ENCODE measurements around the gene CEP44. TPM values are rescaled to one million over a fixed set of nuclear protein-coding genes. Genes with fewer than 3 reads are reported as not detected.

CEP44 gene
- total and polyA plus RNA-seq, 2 donors (not counting 1 experiment from before 2014, with no cell fraction given) = 6.7 to 13.5 TPM

DNA sequence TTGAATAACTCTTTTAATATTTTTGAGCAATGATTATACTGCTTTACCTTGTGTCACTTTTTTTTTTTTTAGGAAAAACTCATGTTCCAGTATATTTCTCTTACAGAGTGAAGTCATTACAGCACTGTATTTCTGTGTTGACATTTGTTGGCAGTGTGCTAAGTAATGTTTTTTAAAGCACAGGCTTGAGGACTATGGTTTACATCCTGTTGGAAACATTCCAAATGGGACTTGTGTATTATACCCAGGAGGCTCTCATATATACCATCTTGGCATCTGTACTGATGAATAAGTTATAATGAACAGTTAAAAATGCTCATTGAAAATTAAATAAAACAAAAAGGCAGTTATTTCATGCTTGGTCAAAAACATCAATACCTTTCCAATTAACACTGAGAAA, 33.8 kb downstream of the CEP44 start:
- Histone ChIP-seq H3K9me3 (ENCODE audit: control insufficient read depth, insufficient read depth, low read depth, low read length) (no peaks in the 10 kb centered on the region), H3K4me1 (ENCODE audit: control insufficient read depth, extremely low read depth, insufficient read depth, low read length) (no peaks in the 10 kb centered on the region), H3K4me2 (ENCODE audit: extremely low read depth, insufficient read depth, low read length) (no peak overlapping the region), H3K79me2 (ENCODE audit: control insufficient read depth, insufficient read depth, low read length) (no peaks in the 10 kb centered on the region), H3K36me3 (ENCODE audit: control insufficient read depth, insufficient read depth, low read length) (no peaks in the 10 kb centered on the region), H3K27ac (ENCODE audit: insufficient read depth, low read length) (no peak overlapping the region), H3K27me3 (ENCODE audit: control insufficient read depth, insufficient read depth, low read length) (no peaks in the 10 kb centered on the region), H4K20me1 (ENCODE audit: control insufficient read depth, extremely low read depth, insufficient read depth, low read length) (no peaks in the 10 kb centered on the region), H2AFZ (ENCODE audit: low read length) (no peak overlapping the region), H3K9ac (ENCODE audit: insufficient read depth, low read length) (no peak overlapping the region), H3K4me3 (replicated peaks in 1 of 4; ENCODE audit: control extremely low read depth in 1 of 4, insufficient read depth in 1 of 4, low read depth in 3 of 4, low read length in 4 of 4) (no peak overlapping the region)
- TF ChIP-seq EZH2 (IDR thresholded peaks at IDR 0.05; ENCODE audit: low read length, missing control alignments) = no peak
- TF ChIP-seq, protein P1, sequence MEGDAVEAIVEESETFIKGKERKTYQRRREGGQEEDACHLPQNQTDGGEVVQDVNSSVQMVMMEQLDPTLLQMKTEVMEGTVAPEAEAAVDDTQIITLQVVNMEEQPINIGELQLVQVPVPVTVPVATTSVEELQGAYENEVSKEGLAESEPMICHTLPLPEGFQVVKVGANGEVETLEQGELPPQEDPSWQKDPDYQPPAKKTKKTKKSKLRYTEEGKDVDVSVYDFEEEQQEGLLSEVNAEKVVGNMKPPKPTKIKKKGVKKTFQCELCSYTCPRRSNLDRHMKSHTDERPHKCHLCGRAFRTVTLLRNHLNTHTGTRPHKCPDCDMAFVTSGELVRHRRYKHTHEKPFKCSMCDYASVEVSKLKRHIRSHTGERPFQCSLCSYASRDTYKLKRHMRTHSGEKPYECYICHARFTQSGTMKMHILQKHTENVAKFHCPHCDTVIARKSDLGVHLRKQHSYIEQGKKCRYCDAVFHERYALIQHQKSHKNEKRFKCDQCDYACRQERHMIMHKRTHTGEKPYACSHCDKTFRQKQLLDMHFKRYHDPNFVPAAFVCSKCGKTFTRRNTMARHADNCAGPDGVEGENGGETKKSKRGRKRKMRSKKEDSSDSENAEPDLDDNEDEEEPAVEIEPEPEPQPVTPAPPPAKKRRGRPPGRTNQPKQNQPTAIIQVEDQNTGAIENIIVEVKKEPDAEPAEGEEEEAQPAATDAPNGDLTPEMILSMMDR (conservative IDR thresholded peaks at IDR 0.05 in 1 of 2, IDR thresholded peaks at IDR 0.05 in 1 of 2; ENCODE audit: low read depth in 1 of 2, low read length in 2 of 2) = no peak
- peak in 1 of 2 donors; percentile 51 for DNase-seq (ENCODE audit: low read depth in 2 of 2)

DNA sequence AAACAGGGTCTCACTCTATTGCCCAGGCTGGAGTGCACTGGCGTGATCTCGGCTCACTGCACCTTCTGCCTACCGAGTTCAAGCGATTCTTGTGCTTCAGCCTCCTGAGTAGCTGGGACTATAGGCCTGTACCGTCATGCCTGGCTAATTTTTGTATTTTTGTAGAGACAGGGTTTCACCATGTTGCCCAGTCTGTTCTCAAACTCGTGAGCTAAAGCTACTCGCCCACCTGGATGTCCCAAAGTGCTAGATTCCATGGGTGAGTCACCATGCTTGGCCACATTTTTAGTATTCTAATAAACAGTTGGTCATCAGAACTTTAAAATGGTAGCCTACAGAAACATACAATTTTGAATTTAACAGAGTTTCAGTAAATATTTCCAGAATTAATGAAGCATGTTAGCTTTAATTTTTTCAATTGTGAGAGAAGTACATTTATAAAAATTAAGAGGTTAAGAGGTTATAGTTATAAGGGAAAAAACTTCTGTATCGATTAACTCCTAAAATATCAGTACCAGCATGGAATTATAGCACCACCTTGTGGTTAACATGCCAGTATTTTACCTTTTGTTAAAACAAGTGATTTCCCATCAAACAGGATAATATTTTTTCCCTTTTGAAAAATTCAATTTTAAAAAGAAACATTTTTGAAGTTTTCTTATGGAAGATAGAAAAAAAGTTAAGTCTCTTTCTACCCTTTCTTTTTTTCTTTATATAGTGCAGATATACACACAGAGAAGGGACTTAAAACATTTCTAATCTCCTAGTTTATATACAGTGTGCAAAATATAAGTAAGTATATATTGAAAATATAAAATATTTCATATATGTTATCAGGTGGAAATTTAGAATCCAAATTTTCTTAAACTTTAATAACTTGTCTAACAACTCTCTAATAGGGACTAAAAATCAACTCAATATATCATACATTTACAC, 35.4 kb downstream of the CEP44 start:
- Histone ChIP-seq H3K27me3 (ENCODE audit: control insufficient read depth, insufficient read depth, low read length) (no peaks in the 10 kb centered on the region), H3K79me2 (ENCODE audit: control insufficient read depth, insufficient read depth, low read length) (no peaks in the 10 kb centered on the region), H3K9me3 (ENCODE audit: control insufficient read depth, insufficient read depth, low read depth, low read length) (no peaks in the 10 kb centered on the region), H3K36me3 (ENCODE audit: control insufficient read depth, insufficient read depth, low read length) (no peaks in the 10 kb centered on the region), H3K9ac (ENCODE audit: insufficient read depth, low read length) (no peak overlapping the region), H3K4me1 (ENCODE audit: control insufficient read depth, extremely low read depth, insufficient read depth, low read length) (no peaks in the 10 kb centered on the region), H3K27ac (ENCODE audit: insufficient read depth, low read length) (no peak overlapping the region), H2AFZ (ENCODE audit: low read length) (no peak overlapping the region), H4K20me1 (ENCODE audit: control insufficient read depth, extremely low read depth, insufficient read depth, low read length) (no peaks in the 10 kb centered on the region), H3K4me3 (replicated peaks in 1 of 4; ENCODE audit: control extremely low read depth in 1 of 4, insufficient read depth in 1 of 4, low read depth in 3 of 4, low read length in 4 of 4) (no peak overlapping the region), H3K4me2 (ENCODE audit: extremely low read depth, insufficient read depth, low read length) (no peak overlapping the region)
- TF ChIP-seq, protein P1 (conservative IDR thresholded peaks at IDR 0.05 in 1 of 2, IDR thresholded peaks at IDR 0.05 in 1 of 2; ENCODE audit: low read depth in 1 of 2, low read length in 2 of 2) = peak in 1 of 2 donors; percentile 62
- TF ChIP-seq EZH2 (IDR thresholded peaks at IDR 0.05; ENCODE audit: low read length, missing control alignments) = no peak
- peak; percentile 36 to 69 for DNase-seq (ENCODE audit: low read depth in 2 of 2)

DNA sequence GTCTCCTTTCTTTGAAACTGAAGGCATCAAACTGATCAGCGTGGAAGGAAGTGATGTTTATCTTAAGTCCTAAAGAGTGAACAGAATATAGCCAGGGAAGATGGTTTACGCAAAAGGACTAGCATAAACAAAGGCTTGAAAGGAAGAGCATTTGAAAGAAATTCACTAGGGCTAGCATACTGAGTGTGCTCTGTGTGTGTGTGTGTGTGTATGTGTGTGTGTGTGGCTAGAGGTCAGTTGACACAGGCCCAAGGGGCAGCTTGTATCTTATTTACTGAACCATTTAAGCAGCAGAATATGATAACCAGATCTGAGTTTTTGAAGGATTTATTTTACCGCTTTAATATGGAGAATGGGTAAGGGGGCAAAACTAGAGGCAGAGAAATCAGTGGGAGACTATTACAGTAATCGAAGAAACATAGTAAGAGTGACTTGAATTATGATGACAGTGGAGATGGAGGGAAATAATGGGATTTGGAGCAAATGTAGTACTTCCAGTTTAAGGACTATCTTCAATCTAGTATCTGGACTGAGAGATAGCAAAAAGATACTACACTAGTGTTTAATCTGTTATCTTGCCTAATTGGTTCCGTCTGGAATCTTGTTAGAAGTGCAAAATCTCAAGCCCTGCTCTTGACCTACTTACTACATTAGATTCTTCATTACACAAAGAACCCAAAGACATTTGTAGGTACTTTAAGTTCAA, 36.9 kb downstream of the CEP44 start:
- Histone ChIP-seq H3K79me2 (ENCODE audit: control insufficient read depth, insufficient read depth, low read length) (no peaks in the 10 kb centered on the region), H3K4me3 (replicated peaks in 1 of 4; ENCODE audit: control extremely low read depth in 1 of 4, insufficient read depth in 1 of 4, low read depth in 3 of 4, low read length in 4 of 4) (no peak overlapping the region), H3K9ac (ENCODE audit: insufficient read depth, low read length) (no peak overlapping the region), H3K27me3 (ENCODE audit: control insufficient read depth, insufficient read depth, low read length) (no peaks in the 10 kb centered on the region), H2AFZ (ENCODE audit: low read length) (no peak overlapping the region), H3K27ac (ENCODE audit: insufficient read depth, low read length) (no peak overlapping the region), H3K36me3 (ENCODE audit: control insufficient read depth, insufficient read depth, low read length) (no peaks in the 10 kb centered on the region), H3K4me1 (ENCODE audit: control insufficient read depth, extremely low read depth, insufficient read depth, low read length) (peaks cover 2% of the 10 kb centered on the region), H4K20me1 (ENCODE audit: control insufficient read depth, extremely low read depth, insufficient read depth, low read length) (no peaks in the 10 kb centered on the region), H3K4me2 (ENCODE audit: extremely low read depth, insufficient read depth, low read length) (no peak overlapping the region), H3K9me3 (ENCODE audit: control insufficient read depth, insufficient read depth, low read depth, low read length) (no peaks in the 10 kb centered on the region)
- DNase-seq (ENCODE audit: low read depth in 2 of 2) = peak in 1 of 2 donors; percentile 47
- TF ChIP-seq, protein P1 (conservative IDR thresholded peaks at IDR 0.05 in 1 of 2, IDR thresholded peaks at IDR 0.05 in 1 of 2; ENCODE audit: low read depth in 1 of 2, low read length in 2 of 2) = no peak
- no peak for TF ChIP-seq EZH2 (IDR thresholded peaks at IDR 0.05; ENCODE audit: low read length, missing control alignments)
